ENCODE data around the gene COL23A1. TPM values are rescaled to one million over a fixed set of nuclear protein-coding genes. Genes with fewer than 3 reads are reported as not detected.

COL23A1 gene
- total and polyA plus RNA-seq, 2 of the 8 experiments (the other 6 are each of a cell fraction or from before 2014, with no cell fraction given) = 3.1 to 4.7 TPM

GRCh38 chr5:178421699-178422399 is 168.3 kb downstream of the COL23A1 start:
- H3K27ac ChIP-seq (ENCODE audit: low read depth, low read length) = no peak overlapping the region
- H2BK120ac ChIP-seq (replicated peaks; ENCODE audit: low read depth, low read length) = no peak overlapping the region
- no peaks in the 10 kb centered on the region for H3K27me3 ChIP-seq (replicated peaks in 1 of 4; ENCODE audit: control insufficient read depth in 3 of 4, extremely low read depth in 1 of 4, insufficient read depth in 3 of 4, low read length in 3 of 4)
- no peaks in the 10 kb centered on the region for H3K36me3 ChIP-seq (ENCODE audit: control insufficient read depth in 2 of 4, insufficient read depth in 4 of 4, low read length in 3 of 4)
- no peaks in the 10 kb centered on the region for H3K9me3 ChIP-seq (ENCODE audit: insufficient read depth in 2 of 2, low read depth in 1 of 2, low read length in 1 of 2)
- no peaks in the 10 kb centered on the region for H3K23me2 ChIP-seq (ENCODE audit: low read depth, low read length)
- no peak overlapping the region for H3K4me2 ChIP-seq (ENCODE audit: insufficient read depth in 1 of 2, low read depth in 2 of 2, low read length in 2 of 2)
- DNase-seq (ENCODE audit: low read depth in 1 of 2, low spot score in 2 of 2) = peak in 1 of 2 experiments; percentile 43
- H2AFZ ChIP-seq (ENCODE audit: low read length) = no peak overlapping the region
- H3K18ac ChIP-seq (ENCODE audit: extremely low read depth, low read length) = peak overlapping the region; percentile 71
- H3K23ac ChIP-seq (ENCODE audit: insufficient read length) = no peak overlapping the region
- peaks cover 2% of the 10 kb centered on the region for H3K79me1 ChIP-seq (ENCODE audit: low read depth, low read length)
- POLR2A ChIA-PET (ENCODE audit: partially characterized antibody) = interaction anchor here (0.9 to 1.2 kb wide), 2 partner anchors 30 to 216 kb away, joined by 3 read pairs; no protein-coding TSS in a partner anchor
- 78% methylated on average over 17 of the region's 17 CpGs; no CpG with 5 or more reads in 1 of the 2 experiments for WGBS, 2 experiments (ENCODE audit: extremely low coverage in 1 of 2, insufficient coverage in 1 of 2, insufficient read length in 1 of 2, insufficient replicate concordance in 2 of 2, low coverage in 1 of 2, low lambda C conversion rate in 2 of 2, missing lambda C conversion rate in 1 of 2)
- H2BK20ac ChIP-seq (ENCODE audit: low read length) = no peak overlapping the region; the same call in 1 of the 2 replicates
- no peak overlapping the region for H4K5ac ChIP-seq (ENCODE audit: insufficient read length, low read depth, low read length)
- H4K8ac ChIP-seq (ENCODE audit: extremely low read depth, insufficient read depth, low read length) = no peak overlapping the region
- H2BK12ac ChIP-seq (ENCODE audit: low read depth, low read length) = peak overlapping the region; percentile 82; the same call in 1 of the 2 replicates
- no peak overlapping the region for H3K4me3 ChIP-seq (ENCODE audit: extremely low read depth in 1 of 4, insufficient read depth in 2 of 4, low read depth in 3 of 4, low read length in 4 of 4)
- H3K9ac ChIP-seq (replicated peaks in 1 of 4; ENCODE audit: extremely low read depth in 1 of 4, low read depth in 3 of 4, low read length in 3 of 4) = 0 out of 7 replicates have a peak overlapping the region, but pooled peaks of 1 of the 4 experiments have one; percentile 18
- FAIRE-seq = no peak
- no peaks in the 10 kb centered on the region for H4K20me1 ChIP-seq (replicated peaks in 1 of 2; ENCODE audit: control insufficient read depth in 1 of 2, insufficient read depth in 2 of 2, low read length in 2 of 2)
- CTCF ChIA-PET (ENCODE audit: partially characterized antibody) = interaction anchor here (0.5 to 3.3 kb wide), 13 partner anchors 12 to 231 kb away, joined by 3 to 15 read pairs (median 4); partner anchors contain the start of gene COL23A1
- peaks cover 12 to 34% (median 19%) of the 10 kb centered on the region in 4 experiments for H3K4me1 ChIP-seq (replicated peaks in 1 of 4; ENCODE audit: control insufficient read depth in 3 of 4, insufficient read depth in 4 of 4, low read length in 3 of 4)
- no peak overlapping the region for H2AK5ac ChIP-seq (ENCODE audit: low read depth, low read length)
- no peak overlapping the region for H4K91ac ChIP-seq (replicated peaks; ENCODE audit: insufficient read length, low read length)
- H2BK5ac ChIP-seq (ENCODE audit: low read depth, low read length) = peak overlapping the region; percentile 61; the same call in 1 of the 2 replicates
- H3K56ac ChIP-seq (replicated peaks; ENCODE audit: insufficient read length, low read depth, low read length) = no peak overlapping the region
- 0 out of 2 replicates have a peak overlapping the region, but pooled peaks have one; percentile 18 for H2BK15ac ChIP-seq (ENCODE audit: low read length)
- H3K79me2 ChIP-seq (ENCODE audit: control insufficient read depth in 1 of 2, insufficient read depth in 2 of 2, low read length in 2 of 2) = no peaks in the 10 kb centered on the region
- H3K4ac ChIP-seq (replicated peaks; ENCODE audit: insufficient read length, low read depth, low read length) = no peak overlapping the region
- H3K14ac ChIP-seq (ENCODE audit: insufficient read length) = no peak overlapping the region
- TF ChIP-seq CREB1 (IDR thresholded peaks at IDR 0.05) = no peak
- TF ChIP-seq CHD1 (IDR thresholded peaks at IDR 0.05; ENCODE audit: low read depth, low read length) = no peak
- TF ChIP-seq CTCF (IDR thresholded peaks at IDR 0.05; ENCODE audit: control extremely low read depth in 1 of 3, insufficient read depth in 1 of 3, low read depth in 1 of 3, low read length in 3 of 3) = no peak
- TF ChIP-seq EZH2 (IDR thresholded peaks at IDR 0.05; ENCODE audit: low read depth, low read length, severe bottlenecking) = no peak
- TF ChIP-seq JUN (IDR thresholded peaks at IDR 0.05; ENCODE audit: low read depth, low read length) = no peak
- TF ChIP-seq FOSL1 (IDR thresholded peaks at IDR 0.05; ENCODE audit: insufficient read depth, low read depth, low read length) = no peak
- no peak for TF ChIP-seq TAF7 (optimal IDR thresholded peaks at IDR 0.05; ENCODE audit: borderline replicate concordance, low read depth, low read length)
- no peak for TF ChIP-seq EGR1 (IDR thresholded peaks at IDR 0.05; ENCODE audit: borderline replicate concordance, low read depth, low read length)
- TF ChIP-seq SIRT6 (IDR thresholded peaks at IDR 0.05; ENCODE audit: low read length) = no peak

All from H1 (cell line).